Measurements from ENCODE around the gene PTPRB.

The PTPRB gene

GRCh38 chr12:70660620-70661219 lies 23.5 kb upstream of the PTPRB start:
- peak; percentile 21 for DNase-seq (ENCODE audit: extremely low read depth, insufficient read length)
- H3K36me3 ChIP-seq (ENCODE audit: control insufficient read depth, insufficient read depth, low read length) = no peaks in the 10 kb centered on the region
- no peaks in the 10 kb centered on the region for H3K27me3 ChIP-seq (replicated peaks; ENCODE audit: control insufficient read depth, insufficient read depth, low read length)
- TF ChIP-seq CTCF (IDR thresholded peaks at IDR 0.05; ENCODE audit: insufficient read depth, low read length, poor library complexity, severe bottlenecking) = no peak
- no peak overlapping the region for H3K4me3 ChIP-seq (replicated peaks; ENCODE audit: low read depth, low read length)

- TF ChIP-seq CTCF (IDR thresholded peaks at IDR 0.05; ENCODE audit: insufficient read depth, low read length, poor library complexity, severe bottlenecking) = no peak
- no peak for DNase-seq (ENCODE audit: extremely low read depth, insufficient read length)
- Histone ChIP-seq H3K27me3 (replicated peaks; ENCODE audit: control insufficient read depth, insufficient read depth, low read length) (no peaks in the 10 kb centered on the region), H3K36me3 (ENCODE audit: control insufficient read depth, insufficient read depth, low read length) (no peaks in the 10 kb centered on the region), H3K4me3 (replicated peaks; ENCODE audit: low read depth, low read length) (no peak overlapping the region)
Measured at GRCh38 chr12:70660002-70660604, 22.9 kb upstream of the PTPRB start.

- Histone ChIP-seq H3K27me3 (replicated peaks; ENCODE audit: control insufficient read depth, insufficient read depth, low read length) (no peaks in the 10 kb centered on the region), H3K36me3 (ENCODE audit: control insufficient read depth, insufficient read depth, low read length) (no peaks in the 10 kb centered on the region), H3K4me3 (replicated peaks; ENCODE audit: low read depth, low read length) (no peak overlapping the region)
- DNase-seq (ENCODE audit: extremely low read depth, insufficient read length) = no peak
- TF ChIP-seq CTCF (IDR thresholded peaks at IDR 0.05; ENCODE audit: insufficient read depth, low read length, poor library complexity, severe bottlenecking) = no peak
Measured at GRCh38 chr12:70659077-70659606, 21.9 kb upstream of the PTPRB start.

GRCh38 chr12:70657616-70658286 lies 20.5 kb upstream of the PTPRB start:
- Histone ChIP-seq H3K4me3 (replicated peaks; ENCODE audit: low read depth, low read length) (no peak overlapping the region), H3K27me3 (replicated peaks; ENCODE audit: control insufficient read depth, insufficient read depth, low read length) (no peaks in the 10 kb centered on the region), H3K36me3 (ENCODE audit: control insufficient read depth, insufficient read depth, low read length) (no peaks in the 10 kb centered on the region)
- no peak for TF ChIP-seq CTCF (IDR thresholded peaks at IDR 0.05; ENCODE audit: insufficient read depth, low read length, poor library complexity, severe bottlenecking)
- DNase-seq (ENCODE audit: extremely low read depth, insufficient read length) = no peak

- DNase-seq (ENCODE audit: extremely low read depth, insufficient read length) = no peak
- H3K27me3 ChIP-seq (replicated peaks; ENCODE audit: control insufficient read depth, insufficient read depth, low read length) = no peaks in the 10 kb centered on the region
- TF ChIP-seq CTCF (IDR thresholded peaks at IDR 0.05; ENCODE audit: insufficient read depth, low read length, poor library complexity, severe bottlenecking) = no peak
- H3K36me3 ChIP-seq (ENCODE audit: control insufficient read depth, insufficient read depth, low read length) = no peaks in the 10 kb centered on the region
- H3K4me3 ChIP-seq (replicated peaks; ENCODE audit: low read depth, low read length) = no peak overlapping the region
Measured at GRCh38 chr12:70652451-70652850, 15.2 kb upstream of the PTPRB start.

All from GM06990 (cell line).